Stimulated activated CD4-positive, alpha-beta T cell treated with anti-CD3 and anti-CD28 coated beads, Interleukin-2, amount 100 ng/mL, for 48 hours (primary cell): ENCODE results near the gene GALNT6.

Experiments used
- DNase-seq, 2 donors: peaks; one replicate each; pipeline ENCODE4 v3.0.0-alpha.2; 2020

Gene GALNT6

GRCh38 chr12:51405801-51406207 lies 14.6 kb upstream of the GALNT6 start:
- DNase-seq: no peak

GRCh38 chr12:51404627-51405026 lies 13.4 kb upstream of the GALNT6 start:
- DNase-seq: no peak

GRCh38 chr12:51403681-51404136 lies 12.5 kb upstream of the GALNT6 start:
- DNase-seq: no peak

GRCh38 chr12:51403159-51403558 lies 12.0 kb upstream of the GALNT6 start:
- DNase-seq: no peak

- no peak for DNase-seq
Measured at GRCh38 chr12:51401900-51402299, 10.7 kb upstream of the GALNT6 start.

GRCh38 chr12:51401486-51401885 lies 10.3 kb upstream of the GALNT6 start:
- DNase-seq: no peak

- DNase-seq: no peak
Measured at GRCh38 chr12:51401020-51401419, 9.8 kb upstream of the GALNT6 start.

- no peak for DNase-seq
Measured at GRCh38 chr12:51399891-51400290, 8.7 kb upstream of the GALNT6 start.

GRCh38 chr12:51397670-51398069 lies 6.5 kb upstream of the GALNT6 start:
- no peak for DNase-seq

- no peak for DNase-seq
Measured at GRCh38 chr12:51395283-51396230, 4.4 kb upstream of the GALNT6 start.

GRCh38 chr12:51393676-51394545 lies 2.7 kb upstream of the GALNT6 start:
- peak in 1 of 2 donors; percentile 32 for DNase-seq

GRCh38 chr12:51392556-51393237 lies 1.5 kb upstream of the GALNT6 start:
- DNase-seq: no peak

- DNase-seq: no peak
Measured at GRCh38 chr12:51390891-51391282, 319 bp downstream of the GALNT6 start.

GRCh38 chr12:51390457-51390856 lies 749 bp downstream of the GALNT6 start:
- DNase-seq: no peak

GRCh38 chr12:51389302-51389999 lies 1.8 kb downstream of the GALNT6 start:
- DNase-seq: no peak

- DNase-seq: no peak
Measured at GRCh38 chr12:51388846-51389245, 2.4 kb downstream of the GALNT6 start.

- no peak for DNase-seq
Measured at GRCh38 chr12:51388069-51388799, 3.0 kb downstream of the GALNT6 start.

- no peak for DNase-seq
Measured at GRCh38 chr12:51386351-51386750, 4.9 kb downstream of the GALNT6 start.

GRCh38 chr12:51383269-51383905 lies 7.8 kb downstream of the GALNT6 start:
- no peak for DNase-seq

GRCh38 chr12:51382173-51382572 lies 9.0 kb downstream of the GALNT6 start:
- DNase-seq: no peak
